IMR-90 (cell line): ENCODE measurements around the gene ACOT7. TPM values are rescaled to one million over a fixed set of nuclear protein-coding genes. Genes with fewer than 3 reads are reported as not detected.
A peak's percentile ranks its signal among the peaks of the same experiment; 100 is the strongest.

Source experiments
- ATAC-seq: fragments of 200-7000 bp; cut with Tn5 transposase; 2 replicates; pipeline ENCODE4 v1.9.1; 2020; ENCODE audit warnings: low read depth, mild to moderate bottlenecking, moderate library complexity
- BruUV-seq: library from RNA; stranded (reverse); fragments of 400-500 nt; replicated peaks from 2 replicates; lab custom pipeline; 2021; lab: Mats Ljungman, UMichigan
- CTCF ChIA-PET: fragments of 300-600 bp; formaldehyde crosslinking; extraction: SDS; loops from one replicate; lab custom pipeline; 2021; ENCODE audit warnings: antibody characterized with exemption; lab: Yijun Ruan, JAX
- POLR2A ChIA-PET: fragments of 300-600 bp; sonication (Branson Sonifier 250); formaldehyde crosslinking; loops from one replicate; lab custom pipeline; 2022; ENCODE audit warnings: antibody characterized with exemption; ENCODE audit not compliant: unreplicated experiment; lab: Charles Lee
- DNase-seq: peaks from one replicate; pipeline ENCODE4 v3.0.0; 2013
- H2AFZ ChIP-seq: replicated peaks from 2 replicates; pipeline ENCODE3; 2013; ENCODE audit warnings: low read length, mild to moderate bottlenecking; ENCODE audit not compliant: poor library complexity
- H2AK5ac ChIP-seq: 2 replicates; pipeline ENCODE4 v1.6.1; 2013; ENCODE audit warnings: low read depth, low read length, inconsistent platforms
- H2AK9ac ChIP-seq: replicated peaks from 2 replicates; pipeline ENCODE3; 2013; ENCODE audit warnings: mild to moderate bottlenecking, low read depth, low read length, moderate library complexity; ENCODE audit not compliant: poor library complexity
- H2BK120ac ChIP-seq: 2 replicates; pipeline ENCODE4 v1.6.1; 2013; ENCODE audit warnings: low read depth, low read length, inconsistent platforms
- H2BK15ac ChIP-seq: 3 replicates; pipeline ENCODE4 v1.6.1; 2013; ENCODE audit warnings: low read depth, low read length, inconsistent platforms
- H2BK20ac ChIP-seq: 2 replicates; pipeline ENCODE4 v1.6.1; 2013; ENCODE audit warnings: low read depth, mild to moderate bottlenecking, inconsistent platforms, low read length, moderate library complexity
- H2BK5ac ChIP-seq: 2 replicates; pipeline ENCODE4 v1.6.1; 2013; ENCODE audit warnings: mild to moderate bottlenecking, low read depth, low read length, inconsistent platforms; ENCODE audit not compliant: poor library complexity, severe bottlenecking
- H3K14ac ChIP-seq: replicated peaks from 2 replicates; pipeline ENCODE4 v1.6.1; 2013; ENCODE audit warnings: low read depth, low read length, inconsistent platforms
- H3K18ac ChIP-seq: 2 replicates; pipeline ENCODE4 v1.6.1; 2013; ENCODE audit warnings: low read depth, low read length, control low read depth
- H3K23ac ChIP-seq: 2 replicates; pipeline ENCODE4 v1.6.1; 2013; ENCODE audit warnings: low read depth, low read length, inconsistent platforms
- H3K27ac ChIP-seq: 2 replicates; pipeline ENCODE4 v1.5.1; 2013; ENCODE audit warnings: mild to moderate bottlenecking, control low read depth, low read length; ENCODE audit not compliant: insufficient read depth
- H3K27me3 ChIP-seq: 2 replicates; pipeline ENCODE4 v1.6.1; 2013; ENCODE audit warnings: low read length; ENCODE audit not compliant: control insufficient read depth, insufficient read depth
- H3K36me3 ChIP-seq: 2 replicates; pipeline ENCODE4 v1.6.1; 2013; ENCODE audit warnings: low read length, mixed read lengths; ENCODE audit not compliant: control insufficient read depth, insufficient read depth
- H3K4ac ChIP-seq: 2 replicates; pipeline ENCODE4 v1.6.1; 2013; ENCODE audit warnings: low read depth, low read length, inconsistent platforms
- H3K4me1 ChIP-seq: 2 replicates; pipeline ENCODE4 v1.6.1; 2013; ENCODE audit warnings: low read length, mixed read lengths; ENCODE audit not compliant: control insufficient read depth, insufficient read depth
- H3K4me2 ChIP-seq: 2 replicates; pipeline ENCODE4 v1.6.1; 2013; ENCODE audit warnings: low read depth, mild to moderate bottlenecking, control low read depth, low read length, moderate library complexity
- H3K4me3 ChIP-seq: 2 replicates; pipeline ENCODE4 v1.5.1; 2013; ENCODE audit warnings: low read depth, mild to moderate bottlenecking, control low read depth, low read length, moderate library complexity; ENCODE audit not compliant: insufficient read depth
- H3K56ac ChIP-seq: 2 replicates; pipeline ENCODE4 v1.6.1; 2013; ENCODE audit warnings: low read length, inconsistent platforms; ENCODE audit not compliant: insufficient read depth; ENCODE audit errors: extremely low read depth
- H3K79me1 ChIP-seq, 2 experiments: 2 replicates each; pipeline ENCODE4 v1.6.1; 2013; ENCODE audit warnings: low read length in 2 of 2, inconsistent platforms in 1 of 2, low read depth in 1 of 2
- H3K9ac ChIP-seq: 2 replicates; pipeline ENCODE4 v1.6.1; 2013; ENCODE audit warnings: low read depth, low read length, control low read depth
- H3K9me1 ChIP-seq: 2 replicates; pipeline ENCODE4 v1.6.1; 2013; ENCODE audit warnings: low read length, inconsistent platforms; ENCODE audit not compliant: insufficient read depth
- H3K9me3 ChIP-seq: 2 replicates; pipeline ENCODE4 v1.6.1; 2013; ENCODE audit warnings: low read length; ENCODE audit not compliant: control insufficient read depth, insufficient read depth
- H4K20me1 ChIP-seq: 2 replicates; pipeline ENCODE4 v1.6.1; 2013; ENCODE audit warnings: low read length, inconsistent platforms; ENCODE audit not compliant: insufficient read depth
- H4K5ac ChIP-seq: 2 replicates; pipeline ENCODE4 v1.6.1; 2013; ENCODE audit warnings: mild to moderate bottlenecking, low read depth, low read length, control low read depth
- H4K8ac ChIP-seq, 2 experiments: 2 replicates each; pipeline ENCODE4 v1.6.1; 2013; ENCODE audit warnings: low read depth in 2 of 2, low read length in 2 of 2, control low read depth in 1 of 2, inconsistent platforms in 1 of 2
- H4K91ac ChIP-seq: 2 replicates; pipeline ENCODE4 v1.6.1; 2013; ENCODE audit warnings: low read depth, low read length, inconsistent platforms; ENCODE audit not compliant: insufficient read depth
- CHD1 ChIP-seq: IDR thresholded peaks from 2 replicates; pipeline ENCODE4 v1.6.1; 2012; ENCODE audit warnings: low read depth, low read length, improper control_type of control experiment
- CTCF ChIP-seq: conservative IDR thresholded peaks from 2 replicates; pipeline ENCODE4 v1.5.1; 2012; ENCODE audit warnings: mild to moderate bottlenecking, low read depth, low read length, improper control_type of control experiment
- FOS ChIP-seq: fragments of 150-350 bp; IDR thresholded peaks from 2 replicates; pipeline ENCODE4 v1.6.1; 2016; ENCODE audit warnings: low read depth, low read length
- MAFK ChIP-seq: IDR thresholded peaks from 2 replicates; pipeline ENCODE4 v1.6.1; 2012; ENCODE audit warnings: low read depth, low read length, improper control_type of control experiment
- MAZ ChIP-seq: IDR thresholded peaks from 2 replicates; pipeline ENCODE4 v1.6.1; 2012; ENCODE audit warnings: low read depth, mild to moderate bottlenecking, low read length, improper control_type of control experiment, moderate library complexity, borderline replicate concordance
- NFE2L2 ChIP-seq: fragments of 150-350 bp; IDR thresholded peaks from 2 replicates; pipeline ENCODE4 v1.6.1; 2016; ENCODE audit warnings: low read depth, mild to moderate bottlenecking, low read length
- RAD21 ChIP-seq: IDR thresholded peaks from 2 replicates; pipeline ENCODE4 v1.6.1; 2012; ENCODE audit warnings: low read length, improper control_type of control experiment
- WGBS, 2 experiments: methylation state at CpG; one replicate each; pipeline versions ENCODE4 v1.1.5 to v1.1.7; 2013; ENCODE audit warnings: missing lambda C conversion rate in 2 of 2; ENCODE audit not compliant: insufficient read length in 1 of 2; ENCODE audit errors: extremely low coverage in 2 of 2; 5-methylcytosine and 5-hydroxymethylcytosine counted together
- dilution Hi-C: fragments of 300-500 bp; cut with HindIII; formaldehyde crosslinking; loops from one replicate; pipeline ENCODE4 v1.14.3; 2018; ENCODE audit warnings: low sequenced_read_pairs; ENCODE audit not compliant: unreplicated experiment
- in situ Hi-C: fragments of 300-500 bp; cut with MboI; formaldehyde crosslinking; loops from 3 replicates; pipeline ENCODE4 v1.14.3; 2019; ENCODE audit warnings: low sequenced_read_pairs, inconsistent platforms, mixed read lengths
- intact Hi-C: fragments of 100-400 bp; cut with micrococcal nuclease; formaldehyde crosslinking; loops from 2 replicates; pipeline ENCODE4 v1.10.0; 2022
- polyA plus RNA-seq, 3 experiments: library from polyadenylated mRNA; depleted of rRNA; stranded (reverse); fragments of >200 nt; gene quantifications; 2 replicates each; pipeline ENCODE4 v1.2.3, GENCODE V29; 2012; ENCODE audit warnings: low replicate concordance in 1 of 3
- total RNA-seq: library from RNA; depleted of rRNA; stranded (reverse); fragments of >200 nt; gene quantifications from 2 replicates; pipeline ENCODE4 v1.2.3, GENCODE V29; 2012

ACOT7 gene
- total and polyA plus RNA-seq, 2 of the 4 experiments (the other 2 are of a cell fraction), result 51.6 to 242 TPM

- no peak for TF ChIP-seq MAZ
Observed at GRCh38 chr1:6262555-6263420, 130.8 kb downstream of the ACOT7 start (continued).

- no peaks in the 10 kb centered on the region for H3K27me3 ChIP-seq
- H3K79me1 ChIP-seq, result no peaks in the 10 kb centered on the region
- ChIA-PET POLR2A (no interaction called here), CTCF (no interaction called here)
- H2AK5ac ChIP-seq, result no peak overlapping the region
- H3K4ac ChIP-seq, result no peak overlapping the region
- in situ Hi-C loops (no loop called here), intact Hi-C loops (no loop called here), dilution Hi-C loops (no loop called here)
- H3K18ac ChIP-seq, result no peak overlapping the region
- H3K27ac ChIP-seq, result no peak overlapping the region
- H4K20me1 ChIP-seq, result peaks cover 4% of the 10 kb centered on the region
- no peak overlapping the region for H3K23ac ChIP-seq
- peak overlapping the region; percentile 94 for H2AFZ ChIP-seq
- peak overlapping the region; percentile 13 for H2AK9ac ChIP-seq
- no peak overlapping the region; the same call in 1 of the 2 replicates for H3K4me2 ChIP-seq
- no peak overlapping the region for H4K8ac ChIP-seq
- no peak overlapping the region for H4K5ac ChIP-seq
- no peak overlapping the region for H3K9ac ChIP-seq
- H2BK5ac ChIP-seq, result no peak overlapping the region
- no peak overlapping the region for H2BK120ac ChIP-seq
- H3K56ac ChIP-seq, result no peak overlapping the region
- no peak overlapping the region for H2BK15ac ChIP-seq
- H3K9me1 ChIP-seq, result no peaks in the 10 kb centered on the region
- no peaks in the 10 kb centered on the region for H3K36me3 ChIP-seq
- DNase-seq, result no peak
- BruUV-seq, result no TSS peak
- H3K4me3 ChIP-seq, result no peak overlapping the region; the same call in 1 of the 2 replicates
- WGBS, 2 experiments, result 45% methylated on average over 4 of the region's 15 CpGs; no CpG with 5 or more reads in 1 of the 2 experiments
- H3K4me1 ChIP-seq, result peaks cover 2% of the 10 kb centered on the region; the same call in 1 of the 2 replicates
- no peak overlapping the region for H3K14ac ChIP-seq
- H3K9me3 ChIP-seq, result no peaks in the 10 kb centered on the region
- no peak overlapping the region for H2BK20ac ChIP-seq
- H4K91ac ChIP-seq, result no peak overlapping the region
- TF ChIP-seq CTCF (no peak), FOS (no peak), CHD1 (no peak), MAFK (no peak), RAD21 (no peak), NFE2L2 (no peak)
- ATAC-seq, result no peak
Observed at GRCh38 chr1:6261615-6261995, 132.0 kb downstream of the ACOT7 start.
